HepG2 (cell line): ENCODE data around the gene ANAPC2. TPM values are rescaled to one million over a fixed set of nuclear protein-coding genes. Genes with fewer than 3 reads are reported as not detected.
A peak's percentile ranks its signal among the peaks of the same experiment; 100 is the strongest.

Experiments
- ATAC-seq: fragments of 200-7000 bp; cut with Tn5 transposase; 3 replicates; pipeline ENCODE4 v1.9.1; 2020; ENCODE audit warnings: mild to moderate bottlenecking, moderate library complexity
- BruUV-seq: library from RNA; stranded (reverse); fragments of 400-500 nt; replicated peaks from 2 replicates; lab custom pipeline; 2021; lab: Mats Ljungman, UMichigan
- CTCF ChIA-PET: fragments of 300-600 bp; formaldehyde crosslinking; extraction: SDS; loops from one replicate; lab custom pipeline; 2021; ENCODE audit warnings: low total read pairs, inconsistent platforms, low intra/inter-chr PET ratio; lab: Yijun Ruan, JAX
- POLR2A ChIA-PET: fragments of 350-600 bp; sonication (Branson Sonifier 250); formaldehyde crosslinking; loops from one replicate; lab custom pipeline; 2020; ENCODE audit warnings: antibody characterized with exemption, inconsistent platforms; lab: Yijun Ruan, JAX
- DNase-seq: peaks from one replicate; pipeline ENCODE4 v3.0.0-alpha.2; 2015; ENCODE audit warnings: low spot score
- FAIRE-seq: peaks from 3 replicates; lab custom pipeline; 2011; peaks lifted over from hg19 to GRCh38; lab: Jason Lieb, UNC
- H2AFZ ChIP-seq: one replicate; pipeline ENCODE4 v1.6.1; 2011; ENCODE audit warnings: low read length, inconsistent platforms
- H3K27ac ChIP-seq: fragments of 300-600 bp; 3 replicates; pipeline ENCODE4 v1.8.0; 2011; ENCODE audit warnings: mixed run types, mild to moderate bottlenecking, mixed read lengths, low read length, inconsistent platforms; ENCODE audit not compliant: insufficient read depth; ENCODE audit errors: extremely low read length
- H3K27me3 ChIP-seq, 2 experiments: fragments of 200-600 bp in 1 of 2; 2 replicates in 1 of 2; 3 replicates in 1 of 2; pipeline versions ENCODE4 v1.6.0 to v1.8.0; 2011; ENCODE audit warnings: low read length in 2 of 2, mild to moderate bottlenecking in 2 of 2, moderate library complexity in 2 of 2, inconsistent platforms in 1 of 2; ENCODE audit not compliant: insufficient read depth in 2 of 2, control insufficient read depth in 1 of 2
- H3K36me3 ChIP-seq, 2 experiments: fragments of 200-600 bp in 1 of 2; replicated peaks in 1 of 2; 2 replicates in 1 of 2; 3 replicates in 1 of 2; pipeline versions ENCODE4 v1.5.1 to v1.8.0; 2011; ENCODE audit warnings: low read length in 2 of 2, inconsistent platforms in 1 of 2; ENCODE audit not compliant: insufficient read depth in 2 of 2, control insufficient read depth in 1 of 2
- H3K4me1 ChIP-seq: 2 replicates; pipeline ENCODE4 v1.5.1; 2012; ENCODE audit warnings: low read length, inconsistent platforms; ENCODE audit not compliant: insufficient read depth
- H3K4me2 ChIP-seq: 2 replicates; pipeline ENCODE4 v1.6.0; 2011; ENCODE audit warnings: low read depth, low read length, inconsistent platforms
- H3K4me3 ChIP-seq, 3 experiments: fragments of 200-600 bp in 1 of 3; sonication (generic), shearing (Covaris generic) in 1 of 3; replicated peaks in 1 of 3; 2 replicates each; pipeline ENCODE4 v1.5.1; 2011 to 2016; ENCODE audit warnings: low read length in 3 of 3, inconsistent platforms in 2 of 3, low read depth in 2 of 3, mild to moderate bottlenecking in 2 of 3, control low read depth in 1 of 3, mixed read lengths in 1 of 3; ENCODE audit not compliant: insufficient read depth in 1 of 3
- H3K79me2 ChIP-seq: one replicate; pipeline ENCODE4 v1.6.1; 2011; ENCODE audit warnings: low read length, inconsistent platforms; ENCODE audit not compliant: insufficient read depth
- H3K9ac ChIP-seq: 2 replicates; pipeline ENCODE4 v1.6.0; 2011; ENCODE audit warnings: mild to moderate bottlenecking, low read depth, low read length, inconsistent platforms; ENCODE audit not compliant: insufficient read depth
- H3K9me3 ChIP-seq: 2 replicates; pipeline ENCODE4 v1.5.1; 2012; ENCODE audit warnings: mild to moderate bottlenecking, low read length
- H4K20me1 ChIP-seq: 2 replicates; pipeline ENCODE4 v1.6.0; 2011; ENCODE audit warnings: inconsistent platforms, mild to moderate bottlenecking, low read length, moderate library complexity; ENCODE audit not compliant: insufficient read depth
- ADNP ChIP-seq: sonication (generic); formaldehyde crosslinking; IDR thresholded peaks from 2 replicates; pipeline ENCODE4 v1.4.0; 2020; ENCODE audit warnings: missing genetic modification reagents
- KDM3A ChIP-seq: IDR thresholded peaks from 2 replicates; pipeline ENCODE4 v1.6.1; 2018; ENCODE audit warnings: low read depth, missing compliant biosample characterization
- KLF11 ChIP-seq: IDR thresholded peaks from 2 replicates; pipeline ENCODE4 v1.6.1; 2016; ENCODE audit warnings: missing compliant biosample characterization
- MXD3 ChIP-seq: IDR thresholded peaks from 2 replicates; pipeline ENCODE4 v1.6.1; 2016; ENCODE audit warnings: mild to moderate bottlenecking, missing biosample characterization, missing genetic modification reagents
- SETDB1 ChIP-seq: sonication (generic); formaldehyde crosslinking; IDR thresholded peaks from 2 replicates; pipeline ENCODE4 v1.5.1; 2020; ENCODE audit warnings: missing genetic modification reagents, mild to moderate bottlenecking, borderline replicate concordance
- SIN3A ChIP-seq: IDR thresholded peaks from 2 replicates; pipeline ENCODE4 v1.6.1; 2011; ENCODE audit warnings: low read depth, mild to moderate bottlenecking, control low read depth, low read length, borderline replicate concordance
- TEAD3 ChIP-seq: optimal IDR thresholded peaks from 2 replicates; pipeline ENCODE3; 2016; ENCODE audit warnings: borderline replicate concordance
- THAP11 ChIP-seq: IDR thresholded peaks from 2 replicates; pipeline ENCODE4 v1.6.1; 2016; ENCODE audit warnings: missing biosample characterization, missing genetic modification reagents
- U2AF1 ChIP-seq: fragments of 200-400 bp; formaldehyde crosslinking; optimal IDR thresholded peaks from 2 replicates; pipeline ENCODE3; 2017; ENCODE audit warnings: mild to moderate bottlenecking, low read depth, low read length
- ZFY ChIP-seq: sonication (generic); formaldehyde crosslinking; IDR thresholded peaks from 2 replicates; pipeline ENCODE4 v1.4.0; 2020; ENCODE audit warnings: missing genetic modification reagents
- ZNF549 ChIP-seq: sonication (generic); formaldehyde crosslinking; IDR thresholded peaks from 2 replicates; pipeline ENCODE4 v1.5.0; 2020; ENCODE audit warnings: missing genetic modification reagents
- ZNF552 ChIP-seq: sonication (generic); formaldehyde crosslinking; IDR thresholded peaks from 2 replicates; pipeline ENCODE4 v1.9.0; 2022; ENCODE audit warnings: missing genetic modification reagents, mild to moderate bottlenecking, borderline replicate concordance
- ZNF879 ChIP-seq: sonication (generic); formaldehyde crosslinking; IDR thresholded peaks from 2 replicates; pipeline ENCODE4 v1.8.1; 2023; ENCODE audit warnings: missing genetic modification reagents
- WGBS: methylation state at CpG from one replicate; pipeline ENCODE4 v1.1.6; 2017; ENCODE audit warnings: low lambda C conversion rate; 5-methylcytosine and 5-hydroxymethylcytosine counted together
- in situ Hi-C: cut with HindIII; loops from 2 replicates; pipeline ENCODE4 v1.10.0; 2017; ENCODE audit warnings: low pct_unique_long_range_greater_than_20kb; ENCODE audit not compliant: extremely low pct_ligation_motif_present
- intact Hi-C: fragments of 100-400 bp; cut with micrococcal nuclease; formaldehyde crosslinking; loops from one replicate; pipeline ENCODE4 v1.10.0; 2022; ENCODE audit not compliant: unreplicated experiment
- polyA plus RNA-seq, 8 experiments: library from polyadenylated mRNA; depleted of rRNA in 3 of 8; stranded (reverse) in 7 of 8; unstranded in 1 of 8; fragments of >200 nt; fragmentation: Illumina TruSeq in 4 of 8; extraction: Trizol in 4 of 8; gene quantifications; 2 replicates each; pipeline versions ENCODE4 v1.2.1 to v1.2.3, GENCODE V29; 2011 to 2016; ENCODE audit warnings: low read depth in 4 of 8, missing spikeins in 1 of 8, mixed read lengths in 1 of 8; ENCODE audit not compliant: insufficient read depth in 1 of 8
- total RNA-seq, 5 experiments: library from RNA; depleted of rRNA; stranded (reverse); fragments of >200 nt; fragmentation: Illumina TruSeq; extraction: Trizol; gene quantifications; 2 replicates each; pipeline ENCODE4 v1.2.3, GENCODE V29; 2016; ENCODE audit warnings: low read depth in 1 of 5
- TF ChIP-seq, protein P1 (sequence below): sonication (generic); formaldehyde crosslinking; IDR thresholded peaks from 2 replicates; pipeline ENCODE4 v1.4.0; 2020; ENCODE audit warnings: missing genetic modification reagents
- TF ChIP-seq, protein P2 (sequence below): sonication (generic); formaldehyde crosslinking; IDR thresholded peaks from 2 replicates; pipeline ENCODE4 v1.9.0; 2021; ENCODE audit warnings: mild to moderate bottlenecking, missing genetic modification reagents

The ANAPC2 gene
- total and polyA plus RNA-seq, 2 of the 13 experiments (the other 11 are each of a cell fraction or from before 2014, with no cell fraction given) = 12.3 to 15.4 TPM

GRCh38 chr9:137219757-137220316, 31.5 kb upstream of the ANAPC2 start:
- H2AFZ ChIP-seq = no peak overlapping the region
- no peak overlapping the region for H3K9ac ChIP-seq
- H3K9me3 ChIP-seq = no peaks in the 10 kb centered on the region
- H3K27ac ChIP-seq = no peak overlapping the region
- CTCF ChIA-PET = no interaction called here
- no peak for ATAC-seq
- H3K27me3 ChIP-seq = no peaks in the 10 kb centered on the region; a peak in 1 of 5 replicates
- POLR2A ChIA-PET = interaction anchor here (0.6 to 13.4 kb wide), 6 partner anchors 15 to 92 kb away, joined by 3 to 225 read pairs (median 8); partner anchors contain the start of genes NDOR1, TMEM203, TPRN and TUBB4B
- 96% methylated on average over 5 of the region's 10 CpGs for WGBS
- peaks cover 45% of the 10 kb centered on the region for H3K4me1 ChIP-seq
- BruUV-seq = no TSS peak
- H3K4me2 ChIP-seq = no peak overlapping the region
- H3K36me3 ChIP-seq = no peaks in the 10 kb centered on the region
- intact Hi-C loops = no loop called here
- no peak overlapping the region for H3K4me3 ChIP-seq
- peaks cover 3% of the 10 kb centered on the region for H3K79me2 ChIP-seq
- no peak for FAIRE-seq
- H4K20me1 ChIP-seq = peaks cover 4% of the 10 kb centered on the region; the same call in 1 of the 2 replicates
- in situ Hi-C loops = no loop called here
- DNase-seq = no peak
- TF ChIP-seq ZNF549 (no peak), U2AF1 (no peak), MXD3 (CRISPR knock-in tag) (no peak), ZNF552 (CRISPR knock-in tag) (no peak), THAP11 (CRISPR knock-in tag) (no peak), ZNF879 (no peak), KLF11 (no peak), ZFY (0 out of 2 replicates have a peak, but pooled peaks have one; percentile 20), KDM3A (CRISPR knock-in tag) (no peak), SIN3A (no peak), ADNP (CRISPR knock-in tag) (no peak), SETDB1 (CRISPR knock-in tag) (no peak), TEAD3 (CRISPR knock-in tag) (no peak)
- TF ChIP-seq, protein P1, sequence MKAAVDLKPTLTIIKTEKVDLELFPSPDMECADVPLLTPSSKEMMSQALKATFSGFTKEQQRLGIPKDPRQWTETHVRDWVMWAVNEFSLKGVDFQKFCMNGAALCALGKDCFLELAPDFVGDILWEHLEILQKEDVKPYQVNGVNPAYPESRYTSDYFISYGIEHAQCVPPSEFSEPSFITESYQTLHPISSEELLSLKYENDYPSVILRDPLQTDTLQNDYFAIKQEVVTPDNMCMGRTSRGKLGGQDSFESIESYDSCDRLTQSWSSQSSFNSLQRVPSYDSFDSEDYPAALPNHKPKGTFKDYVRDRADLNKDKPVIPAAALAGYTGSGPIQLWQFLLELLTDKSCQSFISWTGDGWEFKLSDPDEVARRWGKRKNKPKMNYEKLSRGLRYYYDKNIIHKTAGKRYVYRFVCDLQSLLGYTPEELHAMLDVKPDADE = no peak
- TF ChIP-seq, protein P2, sequence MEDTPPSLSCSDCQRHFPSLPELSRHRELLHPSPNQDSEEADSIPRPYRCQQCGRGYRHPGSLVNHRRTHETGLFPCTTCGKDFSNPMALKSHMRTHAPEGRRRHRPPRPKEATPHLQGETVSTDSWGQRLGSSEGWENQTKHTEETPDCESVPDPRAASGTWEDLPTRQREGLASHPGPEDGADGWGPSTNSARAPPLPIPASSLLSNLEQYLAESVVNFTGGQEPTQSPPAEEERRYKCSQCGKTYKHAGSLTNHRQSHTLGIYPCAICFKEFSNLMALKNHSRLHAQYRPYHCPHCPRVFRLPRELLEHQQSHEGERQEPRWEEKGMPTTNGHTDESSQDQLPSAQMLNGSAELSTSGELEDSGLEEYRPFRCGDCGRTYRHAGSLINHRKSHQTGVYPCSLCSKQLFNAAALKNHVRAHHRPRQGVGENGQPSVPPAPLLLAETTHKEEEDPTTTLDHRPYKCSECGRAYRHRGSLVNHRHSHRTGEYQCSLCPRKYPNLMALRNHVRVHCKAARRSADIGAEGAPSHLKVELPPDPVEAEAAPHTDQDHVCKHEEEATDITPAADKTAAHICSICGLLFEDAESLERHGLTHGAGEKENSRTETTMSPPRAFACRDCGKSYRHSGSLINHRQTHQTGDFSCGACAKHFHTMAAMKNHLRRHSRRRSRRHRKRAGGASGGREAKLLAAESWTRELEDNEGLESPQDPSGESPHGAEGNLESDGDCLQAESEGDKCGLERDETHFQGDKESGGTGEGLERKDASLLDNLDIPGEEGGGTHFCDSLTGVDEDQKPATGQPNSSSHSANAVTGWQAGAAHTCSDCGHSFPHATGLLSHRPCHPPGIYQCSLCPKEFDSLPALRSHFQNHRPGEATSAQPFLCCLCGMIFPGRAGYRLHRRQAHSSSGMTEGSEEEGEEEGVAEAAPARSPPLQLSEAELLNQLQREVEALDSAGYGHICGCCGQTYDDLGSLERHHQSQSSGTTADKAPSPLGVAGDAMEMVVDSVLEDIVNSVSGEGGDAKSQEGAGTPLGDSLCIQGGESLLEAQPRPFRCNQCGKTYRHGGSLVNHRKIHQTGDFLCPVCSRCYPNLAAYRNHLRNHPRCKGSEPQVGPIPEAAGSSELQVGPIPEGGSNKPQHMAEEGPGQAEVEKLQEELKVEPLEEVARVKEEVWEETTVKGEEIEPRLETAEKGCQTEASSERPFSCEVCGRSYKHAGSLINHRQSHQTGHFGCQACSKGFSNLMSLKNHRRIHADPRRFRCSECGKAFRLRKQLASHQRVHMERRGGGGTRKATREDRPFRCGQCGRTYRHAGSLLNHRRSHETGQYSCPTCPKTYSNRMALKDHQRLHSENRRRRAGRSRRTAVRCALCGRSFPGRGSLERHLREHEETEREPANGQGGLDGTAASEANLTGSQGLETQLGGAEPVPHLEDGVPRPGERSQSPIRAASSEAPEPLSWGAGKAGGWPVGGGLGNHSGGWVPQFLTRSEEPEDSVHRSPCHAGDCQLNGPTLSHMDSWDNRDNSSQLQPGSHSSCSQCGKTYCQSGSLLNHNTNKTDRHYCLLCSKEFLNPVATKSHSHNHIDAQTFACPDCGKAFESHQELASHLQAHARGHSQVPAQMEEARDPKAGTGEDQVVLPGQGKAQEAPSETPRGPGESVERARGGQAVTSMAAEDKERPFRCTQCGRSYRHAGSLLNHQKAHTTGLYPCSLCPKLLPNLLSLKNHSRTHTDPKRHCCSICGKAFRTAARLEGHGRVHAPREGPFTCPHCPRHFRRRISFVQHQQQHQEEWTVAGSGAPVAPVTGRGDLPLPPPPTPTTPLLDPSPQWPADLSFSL (CRISPR knock-in tag) = no peak
